ENCODE measurements around the gene KLHL2.
"Not testable (repeated sequence)": the region's sequence is repeated elsewhere in the genome, so short reads cannot be mapped to it uniquely, and the experiment has no call there.

Gene KLHL2

DNA sequence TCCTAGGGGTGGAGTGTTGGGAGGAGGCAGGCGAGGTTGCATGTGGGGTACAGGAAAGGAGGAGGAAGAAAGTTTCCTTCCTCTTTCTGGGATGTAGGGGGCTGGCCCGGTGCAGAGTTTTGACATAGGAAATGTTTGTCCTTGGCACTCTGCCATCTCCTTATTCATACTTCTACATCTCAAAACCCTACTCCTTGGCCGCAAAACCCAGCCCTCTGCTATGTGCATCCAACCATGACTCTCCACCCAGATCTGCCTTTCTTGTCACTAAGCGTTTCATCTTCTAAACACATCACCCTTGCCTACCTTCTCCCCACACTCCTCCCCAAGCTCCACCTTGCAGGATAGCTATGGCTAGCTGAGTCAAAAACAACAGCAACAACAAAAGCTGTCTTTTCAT lies 48.1 kb downstream of the KLHL2 start:
- H4K20me1 ChIP-seq (ENCODE audit: insufficient read depth); H2AFZ ChIP-seq (ENCODE audit: low read depth); H3K4me1 ChIP-seq (ENCODE audit: low read depth, poor library complexity, severe bottlenecking); H3K36me3 ChIP-seq (ENCODE audit: insufficient read depth); H3K27me3 ChIP-seq (ENCODE audit: insufficient read depth, low read depth); H3K9ac ChIP-seq; H3K4me2 ChIP-seq; H3K79me2 ChIP-seq (ENCODE audit: insufficient read depth, low read depth); H3K4me3 ChIP-seq (IDR thresholded peaks at IDR 0.05; ENCODE audit: insufficient read depth, low read depth, low read length); H3K27ac ChIP-seq: not testable (repeated sequence)

GRCh38 chr4:165256074-165256659 lies 48.8 kb downstream of the KLHL2 start:
- not testable (repeated sequence) for H2AFZ ChIP-seq (ENCODE audit: low read depth); H3K79me2 ChIP-seq (ENCODE audit: insufficient read depth, low read depth); H3K4me3 ChIP-seq (IDR thresholded peaks at IDR 0.05; ENCODE audit: insufficient read depth, low read depth, low read length); H3K4me1 ChIP-seq (ENCODE audit: low read depth, poor library complexity, severe bottlenecking); H3K4me2 ChIP-seq; H3K36me3 ChIP-seq (ENCODE audit: insufficient read depth); H3K27me3 ChIP-seq (ENCODE audit: insufficient read depth, low read depth); H4K20me1 ChIP-seq (ENCODE audit: insufficient read depth); H3K9ac ChIP-seq; H3K27ac ChIP-seq

GRCh38 chr4:165259776-165260175 lies 52.4 kb downstream of the KLHL2 start:
- not testable (repeated sequence) for H3K36me3 ChIP-seq (ENCODE audit: insufficient read depth); H3K4me3 ChIP-seq (IDR thresholded peaks at IDR 0.05; ENCODE audit: insufficient read depth, low read depth, low read length); H3K27ac ChIP-seq; H3K79me2 ChIP-seq (ENCODE audit: insufficient read depth, low read depth); H3K27me3 ChIP-seq (ENCODE audit: insufficient read depth, low read depth); H2AFZ ChIP-seq (ENCODE audit: low read depth); H3K4me2 ChIP-seq; H3K4me1 ChIP-seq (ENCODE audit: low read depth, poor library complexity, severe bottlenecking); H4K20me1 ChIP-seq (ENCODE audit: insufficient read depth); H3K9ac ChIP-seq

- H2AFZ ChIP-seq (ENCODE audit: low read depth); H3K36me3 ChIP-seq (ENCODE audit: insufficient read depth); H3K27ac ChIP-seq; H3K4me2 ChIP-seq; H3K4me1 ChIP-seq (ENCODE audit: low read depth, poor library complexity, severe bottlenecking); H4K20me1 ChIP-seq (ENCODE audit: insufficient read depth); H3K27me3 ChIP-seq (ENCODE audit: insufficient read depth, low read depth); H3K9ac ChIP-seq; H3K79me2 ChIP-seq (ENCODE audit: insufficient read depth, low read depth); H3K4me3 ChIP-seq (IDR thresholded peaks at IDR 0.05; ENCODE audit: insufficient read depth, low read depth, low read length): not testable (repeated sequence)
Observed at GRCh38 chr4:165262306-165262705, 54.9 kb downstream of the KLHL2 start.

GRCh38 chr4:165263466-165263865 lies 56.1 kb downstream of the KLHL2 start:
- H3K4me2 ChIP-seq; H4K20me1 ChIP-seq (ENCODE audit: insufficient read depth); H3K27me3 ChIP-seq (ENCODE audit: insufficient read depth, low read depth); H2AFZ ChIP-seq (ENCODE audit: low read depth); H3K27ac ChIP-seq; H3K4me1 ChIP-seq (ENCODE audit: low read depth, poor library complexity, severe bottlenecking); H3K9ac ChIP-seq; H3K79me2 ChIP-seq (ENCODE audit: insufficient read depth, low read depth); H3K4me3 ChIP-seq (IDR thresholded peaks at IDR 0.05; ENCODE audit: insufficient read depth, low read depth, low read length); H3K36me3 ChIP-seq (ENCODE audit: insufficient read depth): not testable (repeated sequence)

DNA sequence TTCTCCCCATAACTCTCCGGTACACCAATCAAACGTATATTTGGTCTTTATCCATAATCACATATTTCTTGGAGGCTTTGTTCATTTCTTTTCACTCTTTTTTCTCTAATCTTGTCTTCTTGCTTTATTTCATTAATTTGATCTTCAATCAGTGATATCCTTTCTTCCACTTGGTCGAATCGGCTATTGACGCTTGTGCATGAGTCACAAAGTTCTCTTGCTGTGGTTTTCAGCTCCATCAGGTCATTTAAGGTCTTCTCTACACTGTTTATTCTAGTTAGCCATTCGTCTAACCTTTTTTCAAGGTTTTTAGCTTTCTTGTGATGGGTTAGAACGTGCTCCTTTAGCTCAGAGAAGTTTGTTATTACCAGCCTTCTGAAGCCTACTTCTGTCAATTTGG lies 62.6 kb downstream of the KLHL2 start:
- not testable (repeated sequence) for H3K27ac ChIP-seq; H3K4me2 ChIP-seq; H3K79me2 ChIP-seq (ENCODE audit: insufficient read depth, low read depth); H3K27me3 ChIP-seq (ENCODE audit: insufficient read depth, low read depth); H3K4me3 ChIP-seq (IDR thresholded peaks at IDR 0.05; ENCODE audit: insufficient read depth, low read depth, low read length); H3K9ac ChIP-seq; H3K36me3 ChIP-seq (ENCODE audit: insufficient read depth); H2AFZ ChIP-seq (ENCODE audit: low read depth); H4K20me1 ChIP-seq (ENCODE audit: insufficient read depth); H3K4me1 ChIP-seq (ENCODE audit: low read depth, poor library complexity, severe bottlenecking)

- not testable (repeated sequence) for H3K27ac ChIP-seq; H2AFZ ChIP-seq (ENCODE audit: low read depth); H3K27me3 ChIP-seq (ENCODE audit: insufficient read depth, low read depth); H3K4me2 ChIP-seq; H3K36me3 ChIP-seq (ENCODE audit: insufficient read depth); H3K79me2 ChIP-seq (ENCODE audit: insufficient read depth, low read depth); H3K4me1 ChIP-seq (ENCODE audit: low read depth, poor library complexity, severe bottlenecking); H4K20me1 ChIP-seq (ENCODE audit: insufficient read depth); H3K4me3 ChIP-seq (IDR thresholded peaks at IDR 0.05; ENCODE audit: insufficient read depth, low read depth, low read length); H3K9ac ChIP-seq
Observed at GRCh38 chr4:165273443-165273842, 66.1 kb downstream of the KLHL2 start.

GRCh38 chr4:165275357-165275756 lies 68.0 kb downstream of the KLHL2 start:
- H3K36me3 ChIP-seq (ENCODE audit: insufficient read depth), result not testable (repeated sequence)

GRCh38 chr4:165279531-165279930 lies 72.2 kb downstream of the KLHL2 start:
- H3K9ac ChIP-seq; H3K4me3 ChIP-seq (IDR thresholded peaks at IDR 0.05; ENCODE audit: insufficient read depth, low read depth, low read length); H3K79me2 ChIP-seq (ENCODE audit: insufficient read depth, low read depth); H3K36me3 ChIP-seq (ENCODE audit: insufficient read depth); H2AFZ ChIP-seq (ENCODE audit: low read depth); H3K27me3 ChIP-seq (ENCODE audit: insufficient read depth, low read depth); H4K20me1 ChIP-seq (ENCODE audit: insufficient read depth); H3K4me1 ChIP-seq (ENCODE audit: low read depth, poor library complexity, severe bottlenecking); H3K27ac ChIP-seq; H3K4me2 ChIP-seq: not testable (repeated sequence)

More at GRCh38 chr4:165275357-165275756, 68.0 kb downstream of the KLHL2 start:
- not testable (repeated sequence) for H3K27ac ChIP-seq; H3K79me2 ChIP-seq (ENCODE audit: insufficient read depth, low read depth); H4K20me1 ChIP-seq (ENCODE audit: insufficient read depth); H3K9ac ChIP-seq; H3K4me3 ChIP-seq (IDR thresholded peaks at IDR 0.05; ENCODE audit: insufficient read depth, low read depth, low read length); H3K4me1 ChIP-seq (ENCODE audit: low read depth, poor library complexity, severe bottlenecking); H3K27me3 ChIP-seq (ENCODE audit: insufficient read depth, low read depth); H2AFZ ChIP-seq (ENCODE audit: low read depth); H3K4me2 ChIP-seq

- H3K79me2 ChIP-seq (ENCODE audit: insufficient read depth, low read depth); H3K9ac ChIP-seq; H2AFZ ChIP-seq (ENCODE audit: low read depth); H3K27ac ChIP-seq; H4K20me1 ChIP-seq (ENCODE audit: insufficient read depth); H3K4me1 ChIP-seq (ENCODE audit: low read depth, poor library complexity, severe bottlenecking); H3K4me2 ChIP-seq; H3K36me3 ChIP-seq (ENCODE audit: insufficient read depth); H3K27me3 ChIP-seq (ENCODE audit: insufficient read depth, low read depth); H3K4me3 ChIP-seq (IDR thresholded peaks at IDR 0.05; ENCODE audit: insufficient read depth, low read depth, low read length): not testable (repeated sequence)
Observed at GRCh38 chr4:165284697-165285096, 77.3 kb downstream of the KLHL2 start.
